ENCODE results near the gene MLH1.

Gene MLH1

GRCh38 chr3:37097776-37098175, 104.5 kb downstream of the MLH1 start:
- no peak for DNase-seq

- no peak for DNase-seq
Observed at GRCh38 chr3:37098884-37099283, 105.6 kb downstream of the MLH1 start.

GRCh38 chr3:37099469-37099868, 106.2 kb downstream of the MLH1 start:
- no peak for DNase-seq

- no peak for DNase-seq
Observed at GRCh38 chr3:37100411-37100810, 107.1 kb downstream of the MLH1 start.

Data from EL (cell line).